CD14-positive monocyte (primary cell): Measurements from ENCODE around the gene COL11A1. TPM values are rescaled to one million over a fixed set of nuclear protein-coding genes. Genes with fewer than 3 reads are reported as not detected.

Experiments
- DNase-seq, 3 donors: peaks; one replicate each; pipeline ENCODE4 v3.0.0-alpha.2; 2011 to 2022
- H2AFZ ChIP-seq: 2 replicates; pipeline ENCODE4 v1.6.0; 2012; ENCODE audit warnings: mild to moderate bottlenecking, low read depth, low read length, inconsistent platforms; ENCODE audit not compliant: insufficient read depth, poor library complexity, severe bottlenecking
- H3K27ac ChIP-seq, 2 donors: 1 replicate in 1 of 2; 2 replicates in 1 of 2; pipeline ENCODE4 v1.5.1; 2012 to 2013; ENCODE audit warnings: low read length in 2 of 2, control low read depth in 1 of 2, inconsistent platforms in 1 of 2, low read depth in 1 of 2, mild to moderate bottlenecking in 1 of 2
- H3K27me3 ChIP-seq, 2 donors: one replicate each; pipeline versions ENCODE4 v1.6.0 to v1.6.1; 2011 to 2013; ENCODE audit warnings: low read length in 2 of 2; ENCODE audit not compliant: control insufficient read depth in 2 of 2, insufficient read depth in 2 of 2
- H3K36me3 ChIP-seq, 2 donors: replicated peaks in 1 of 2; 1 replicate in 1 of 2; 2 replicates in 1 of 2; pipeline versions ENCODE4 v1.5.1 to v1.6.1; 2012 to 2013; ENCODE audit warnings: low read length in 2 of 2, control low read depth in 1 of 2, inconsistent platforms in 1 of 2, mild to moderate bottlenecking in 1 of 2; ENCODE audit not compliant: insufficient read depth in 2 of 2, control insufficient read depth in 1 of 2
- H3K4me1 ChIP-seq, 2 donors: 1 replicate in 1 of 2; 2 replicates in 1 of 2; pipeline versions ENCODE4 v1.5.1 to v1.6.1; 2012 to 2013; ENCODE audit warnings: low read length in 2 of 2, control low read depth in 1 of 2, inconsistent platforms in 1 of 2, mild to moderate bottlenecking in 1 of 2, moderate library complexity in 1 of 2; ENCODE audit not compliant: insufficient read depth in 2 of 2, control insufficient read depth in 1 of 2
- H3K4me2 ChIP-seq: replicated peaks from 2 replicates; pipeline ENCODE3; 2012; ENCODE audit warnings: low read length, moderate library complexity, mild to moderate bottlenecking; ENCODE audit not compliant: poor library complexity, severe bottlenecking; ENCODE audit errors: extremely low read depth
- H3K4me3 ChIP-seq, 3 experiments: fragments of 200-600 bp in 1 of 3; sonication (generic) in 1 of 3; replicated peaks in 1 of 3; 1 replicate in 2 of 3; 2 replicates in 1 of 3; pipeline ENCODE4 v1.5.1; 2011 to 2013; ENCODE audit warnings: low read length in 3 of 3, mild to moderate bottlenecking in 3 of 3, control low read depth in 2 of 3, low read depth in 2 of 3, inconsistent platforms in 1 of 3, moderate library complexity in 1 of 3
- H3K79me2 ChIP-seq: 2 replicates; pipeline ENCODE4 v1.6.0; 2012; ENCODE audit warnings: mild to moderate bottlenecking, control low read depth, inconsistent platforms, low read length, moderate library complexity; ENCODE audit not compliant: insufficient read depth
- H3K9ac ChIP-seq: 2 replicates; pipeline ENCODE4 v1.6.0; 2017; ENCODE audit warnings: low read length, mild to moderate bottlenecking; ENCODE audit not compliant: insufficient read depth, poor library complexity, severe bottlenecking
- H3K9me3 ChIP-seq, 2 donors: replicated peaks in 1 of 2; 1 replicate in 1 of 2; 2 replicates in 1 of 2; pipeline versions ENCODE4 v1.5.1 to v1.6.1; 2012 to 2013; ENCODE audit warnings: low read length in 2 of 2, control low read depth in 1 of 2; ENCODE audit not compliant: control insufficient read depth in 1 of 2, insufficient read depth in 1 of 2
- H4K20me1 ChIP-seq: 2 replicates; pipeline ENCODE4 v1.6.0; 2012; ENCODE audit warnings: mild to moderate bottlenecking, low read length, control low read depth, moderate library complexity; ENCODE audit not compliant: insufficient read depth
- H3K27ac Mint-ChIP-seq, 7 donors: one replicate each; pipeline ENCODE4 v1.8.0; 2020; ENCODE audit warnings: mild to moderate bottlenecking in 7 of 7, mixed read lengths in 7 of 7, moderate library complexity in 6 of 7, inconsistent platforms in 2 of 7
- H3K27me3 Mint-ChIP-seq, 3 donors: one replicate each; pipeline ENCODE4 v1.8.0; 2021 to 2022; ENCODE audit warnings: low read depth in 3 of 3, mild to moderate bottlenecking in 3 of 3, mixed read lengths in 3 of 3, moderate library complexity in 3 of 3, inconsistent platforms in 1 of 3
- H3K36me3 Mint-ChIP-seq, 2 donors: one replicate each; pipeline ENCODE4 v1.8.0; 2020; ENCODE audit warnings: mixed read lengths in 2 of 2, inconsistent platforms in 1 of 2, mild to moderate bottlenecking in 1 of 2
- H3K4me1 Mint-ChIP-seq: one replicate; pipeline ENCODE4 v1.8.0; 2020; ENCODE audit warnings: mild to moderate bottlenecking, mixed read lengths
- H3K4me3 Mint-ChIP-seq, 2 donors: one replicate each; pipeline ENCODE4 v1.8.0; 2020; ENCODE audit warnings: mild to moderate bottlenecking in 2 of 2, mixed read lengths in 2 of 2, moderate library complexity in 1 of 2
- H3K9me3 Mint-ChIP-seq, 7 donors: one replicate each; pipeline ENCODE4 v1.8.0; 2020 to 2022; ENCODE audit warnings: mixed read lengths in 7 of 7, mild to moderate bottlenecking in 6 of 7, moderate library complexity in 6 of 7, inconsistent platforms in 2 of 7
- CTCF ChIP-seq: fragments of 200-600 bp; IDR thresholded peaks from one replicate; pipeline ENCODE4 v1.8.0; 2022; ENCODE audit warnings: antibody characterized with exemption, mild to moderate bottlenecking
- WGBS: methylation state at CpG from one replicate; pipeline ENCODE4 v1.1.5; 2013; ENCODE audit warnings: missing lambda C conversion rate; ENCODE audit not compliant: insufficient coverage; 5-methylcytosine and 5-hydroxymethylcytosine counted together
- intact Hi-C, 2 donors: fragments of 100-400 bp; cut with micrococcal nuclease; formaldehyde crosslinking; loops; one replicate each; pipeline versions ENCODE4 v1.15.0 to v1.15.1; 2023
- polyA plus RNA-seq, 3 donors: library from polyadenylated mRNA; depleted of rRNA in 1 of 3; unstranded in 2 of 3; stranded (reverse) in 1 of 3; fragments of 300-500 nt in 2 of 3; fragments of >200 nt in 1 of 3; fragmentation: Illumina TruSeq in 2 of 3; gene quantifications; 1 replicate in 2 of 3; 2 replicates in 1 of 3; pipeline ENCODE4 v1.2.3, GENCODE V29; 2012 to 2021

The COL11A1 gene
- polyA plus RNA-seq, 3 donors, result not detected

GRCh38 chr1:102967786-102968185 lies 140.5 kb downstream of the COL11A1 start:
- no CpG with 5 or more reads among the region's 1 CpG for WGBS
- Mint-ChIP-seq H3K4me3 (no peak overlapping the region), H3K27me3 (peaks cover 0 to 2% (median 0%) of the 10 kb centered on the region in 3 donors), H3K4me1 (no peaks in the 10 kb centered on the region), H3K27ac (no peak overlapping the region), H3K9me3 (peaks cover 0 to 2% (median 0%) of the 10 kb centered on the region in 7 donors), H3K36me3 (no peaks in the 10 kb centered on the region)
- no peak for DNase-seq
- H3K4me2 ChIP-seq, result no peak overlapping the region
- intact Hi-C loops, result no loop called here
- H4K20me1 ChIP-seq, result no peaks in the 10 kb centered on the region
- no peak overlapping the region for H2AFZ ChIP-seq
- no peaks in the 10 kb centered on the region for H3K79me2 ChIP-seq
- no peak overlapping the region for H3K4me3 ChIP-seq
- no peaks in the 10 kb centered on the region for H3K4me1 ChIP-seq
- TF ChIP-seq CTCF, result no peak
- H3K36me3 ChIP-seq, result no peaks in the 10 kb centered on the region
- H3K27me3 ChIP-seq, result no peaks in the 10 kb centered on the region
- H3K9ac ChIP-seq, result no peak overlapping the region
- no peaks in the 10 kb centered on the region for H3K9me3 ChIP-seq
- no peak overlapping the region for H3K27ac ChIP-seq

GRCh38 chr1:102961549-102961948 lies 146.8 kb downstream of the COL11A1 start:
- no peaks in the 10 kb centered on the region for H3K4me1 Mint-ChIP-seq
- intact Hi-C loops, result no loop called here
- H2AFZ ChIP-seq, result no peak overlapping the region

More at GRCh38 chr1:102961549-102961948, 146.8 kb downstream of the COL11A1 start:
- Histone ChIP-seq H3K27ac (no peak overlapping the region), H3K79me2 (no peaks in the 10 kb centered on the region), H3K9ac (no peak overlapping the region), H3K4me3 (no peak overlapping the region), H3K4me1 (no peaks in the 10 kb centered on the region), H4K20me1 (no peaks in the 10 kb centered on the region), H3K27me3 (no peaks in the 10 kb centered on the region), H3K36me3 (no peaks in the 10 kb centered on the region), H3K4me2 (no peak overlapping the region), H3K9me3 (no peaks in the 10 kb centered on the region)
- no peak for DNase-seq
- H3K9me3 Mint-ChIP-seq, result no peaks in the 10 kb centered on the region
- H3K27me3 Mint-ChIP-seq, result peaks cover 0 to 2% (median 0%) of the 10 kb centered on the region in 3 donors
- TF ChIP-seq CTCF, result no peak
- H3K4me3 Mint-ChIP-seq, result no peak overlapping the region
- WGBS, result no CpG with 5 or more reads among the region's 2 CpGs
- no peak overlapping the region for H3K27ac Mint-ChIP-seq
- no peaks in the 10 kb centered on the region for H3K36me3 Mint-ChIP-seq
